Fibroblast of skin of back (primary cell): Measurements from ENCODE around the gene TIMM44.

Experiments
- DNase-seq: peaks from one replicate; pipeline ENCODE4 v3.0.0-alpha.2; 2013

The TIMM44 gene

GRCh38 chr19:7914099-7914498, 29.4 kb downstream of the TIMM44 start:
- no peak for DNase-seq

DNA sequence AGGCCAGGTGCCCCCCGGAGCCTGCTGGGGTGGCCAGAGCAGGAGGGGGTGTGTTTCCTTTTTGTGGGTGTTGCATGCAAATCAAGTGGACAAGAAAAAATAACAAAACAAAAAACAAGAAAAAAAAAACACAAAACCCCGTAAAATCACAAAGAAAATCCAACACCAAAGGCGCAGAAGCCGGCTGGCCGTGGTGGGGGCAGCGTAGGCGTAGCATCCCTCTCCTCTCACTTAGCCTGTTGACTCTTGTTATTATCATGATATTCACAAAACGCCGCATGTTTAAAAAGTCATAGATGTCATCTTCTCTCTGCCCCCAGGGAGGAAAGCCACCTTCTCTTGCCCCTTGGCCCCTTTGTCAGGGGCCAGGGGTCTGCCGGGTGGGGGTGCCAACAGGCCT, 29.8 kb downstream of the TIMM44 start:
- DNase-seq = no peak

- no peak for DNase-seq
These were observed 30.5 kb downstream of the TIMM44 start for GRCh38 chr19:7912697-7913564.

DNA sequence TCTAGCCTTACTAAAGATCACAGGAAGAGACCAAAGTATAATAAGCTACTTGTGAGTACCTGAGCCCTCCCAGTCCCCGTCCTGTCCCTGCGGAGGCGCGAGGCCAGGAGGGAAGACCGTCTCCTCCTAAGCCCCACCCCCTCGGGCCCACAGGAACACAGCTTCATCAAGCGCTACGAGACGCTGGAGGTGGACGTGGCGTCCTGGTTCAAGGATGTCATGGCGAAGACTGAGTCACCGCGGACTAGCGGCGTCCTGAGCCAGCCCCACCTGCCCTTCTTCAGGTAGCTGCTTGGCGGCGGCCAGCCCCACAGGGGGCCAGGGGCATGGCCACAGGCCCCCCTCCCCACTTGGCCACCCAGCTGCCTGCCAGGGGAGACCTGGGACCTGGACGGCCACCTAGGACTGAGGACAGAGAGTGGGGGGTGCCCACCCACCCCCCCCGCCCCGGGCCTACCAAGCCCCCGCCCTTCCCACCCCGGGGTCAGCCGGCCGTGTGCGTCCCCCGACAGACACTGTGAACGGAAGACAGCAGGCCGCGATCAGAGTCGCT, 31.2 kb downstream of the TIMM44 start:
- no peak for DNase-seq

GRCh38 chr19:7911508-7912143, 31.8 kb downstream of the TIMM44 start:
- no peak for DNase-seq

- no peak for DNase-seq
These were observed 32.9 kb downstream of the TIMM44 start for GRCh38 chr19:7910321-7911161.

- no peak for DNase-seq
These were observed 33.9 kb downstream of the TIMM44 start for GRCh38 chr19:7909471-7910067.

GRCh38 chr19:7908742-7909461, 34.6 kb downstream of the TIMM44 start:
- no peak for DNase-seq

DNA sequence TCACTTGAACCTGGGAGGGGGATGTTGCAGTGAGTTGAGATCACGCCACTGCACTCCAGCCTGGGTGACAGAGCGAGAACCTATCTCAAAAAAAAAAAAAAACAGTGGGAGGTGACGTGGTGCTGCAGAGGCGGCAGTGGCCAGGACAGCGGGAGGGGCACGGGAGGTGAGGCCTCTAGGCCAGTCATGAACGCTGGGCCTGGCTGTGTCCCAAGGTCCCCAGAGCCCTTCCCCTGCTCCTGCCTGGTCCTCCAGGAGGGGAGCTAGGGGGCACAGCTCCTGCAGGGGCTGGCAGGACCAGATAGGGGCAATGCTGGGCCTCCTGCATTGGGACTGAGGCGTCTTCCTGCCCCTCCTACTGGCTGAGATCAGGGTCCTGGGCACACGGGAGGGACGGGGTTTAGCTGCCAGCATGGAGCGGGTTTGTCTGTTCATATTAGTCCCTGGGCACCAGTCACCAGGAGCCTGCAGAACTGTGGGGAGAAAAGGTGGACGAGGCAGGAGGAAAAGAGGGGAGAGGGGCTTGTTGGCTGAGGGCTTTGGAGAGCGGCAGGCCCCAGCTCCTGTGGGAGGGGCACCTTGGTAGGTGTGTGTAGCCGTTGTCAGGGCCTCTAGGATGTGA, 35.3 kb downstream of the TIMM44 start:
- no peak for DNase-seq

DNA sequence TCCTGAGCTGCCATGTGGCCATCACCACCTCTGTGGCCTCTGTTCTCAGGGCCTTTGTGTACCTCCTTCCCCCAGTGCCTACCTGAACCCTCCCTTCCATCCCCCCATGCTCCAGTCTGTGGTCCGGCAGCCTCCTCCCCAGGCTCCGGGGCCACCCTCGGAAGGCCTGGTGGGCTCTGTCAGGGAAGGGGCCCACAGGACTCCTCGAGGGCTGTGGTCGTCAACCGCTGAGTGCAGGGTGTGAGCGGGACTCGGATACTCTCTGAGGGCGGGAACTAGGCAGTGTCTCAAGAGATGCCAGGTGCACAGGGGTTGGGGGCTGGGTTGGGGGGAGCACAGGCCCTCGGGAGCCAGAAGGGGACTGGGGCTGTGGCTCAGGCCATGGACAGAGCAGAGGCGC, 35.9 kb downstream of the TIMM44 start:
- DNase-seq = no peak

GRCh38 chr19:7907122-7907521, 36.3 kb downstream of the TIMM44 start:
- no peak for DNase-seq

- no peak for DNase-seq
These were observed 37.6 kb downstream of the TIMM44 start for GRCh38 chr19:7905859-7906258.

- DNase-seq = no peak
These were observed 38.2 kb downstream of the TIMM44 start for GRCh38 chr19:7905268-7905667.

- DNase-seq = peak; percentile 27
These were observed 39.1 kb downstream of the TIMM44 start for GRCh38 chr19:7904074-7905020.

DNA sequence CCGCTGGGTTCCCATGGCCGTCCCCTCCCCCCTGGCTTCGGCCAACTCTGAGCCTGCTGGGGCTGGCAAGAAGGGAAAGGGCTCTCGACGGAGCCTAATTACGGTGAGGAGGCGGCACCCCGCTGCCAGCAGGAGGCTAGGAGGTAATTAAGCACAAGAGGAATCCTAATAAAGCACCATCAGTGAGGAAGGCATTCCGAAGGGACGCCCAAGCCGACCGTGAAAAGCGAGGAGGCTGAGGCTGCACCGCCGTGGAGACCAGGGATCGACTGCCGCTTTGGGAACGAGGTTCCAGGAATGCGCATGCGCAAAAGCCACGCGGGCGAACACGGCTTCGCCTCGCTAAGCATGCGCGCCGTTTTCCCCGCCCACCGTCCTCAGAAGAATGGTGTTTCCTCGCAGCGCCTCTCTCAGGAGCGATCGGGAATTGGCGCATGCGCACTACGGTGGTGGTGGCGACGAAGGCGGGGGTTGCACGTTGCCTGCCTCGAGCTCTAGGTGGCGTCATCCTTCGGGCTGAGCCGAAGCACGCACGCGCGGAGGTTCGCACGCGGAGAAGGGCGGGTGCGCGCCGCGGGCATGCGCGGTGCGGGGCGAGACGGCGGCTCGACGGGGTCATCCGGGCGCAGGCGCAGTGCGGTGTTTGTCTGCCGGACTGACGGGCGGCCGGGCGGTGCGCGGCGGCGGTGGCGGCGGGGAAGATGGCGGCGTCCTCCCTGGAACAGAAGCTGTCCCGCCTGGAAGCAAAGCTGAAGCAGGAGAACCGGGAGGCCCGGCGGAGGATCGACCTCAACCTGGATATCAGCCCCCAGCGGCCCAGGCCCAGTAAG, 40.0 kb downstream of the TIMM44 start, which contains the start of gene MAP2K7:
Gene MAP2K7 (plus strand): TSS at position 634 of the 830 bp plus-strand sequence. CDS start 68 bp downstream, at position 702.
- peak; percentile 98 for DNase-seq

DNA sequence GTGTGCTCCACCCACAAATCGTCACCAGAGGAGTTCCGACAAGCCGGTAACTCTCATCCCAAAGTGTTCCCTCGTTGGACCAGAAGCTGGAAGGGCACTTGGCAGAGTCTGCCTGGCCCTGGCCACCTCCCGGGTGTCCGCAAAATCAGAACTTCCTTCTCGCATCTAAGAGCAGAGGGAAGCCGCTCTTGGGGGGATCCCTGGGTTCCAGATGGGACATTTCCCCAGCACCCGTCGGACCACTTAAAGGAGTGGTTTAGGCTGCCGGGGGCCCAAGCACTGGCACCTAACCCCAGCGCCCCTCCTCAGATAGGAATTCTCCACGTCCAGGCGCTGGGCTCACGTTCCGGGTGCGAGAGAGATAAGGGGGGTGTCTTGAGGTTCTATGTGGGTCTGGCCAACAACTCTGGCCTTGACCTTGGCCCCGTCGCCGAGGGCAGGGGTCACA, 40.6 kb downstream of the TIMM44 start:
- DNase-seq = no peak

DNA sequence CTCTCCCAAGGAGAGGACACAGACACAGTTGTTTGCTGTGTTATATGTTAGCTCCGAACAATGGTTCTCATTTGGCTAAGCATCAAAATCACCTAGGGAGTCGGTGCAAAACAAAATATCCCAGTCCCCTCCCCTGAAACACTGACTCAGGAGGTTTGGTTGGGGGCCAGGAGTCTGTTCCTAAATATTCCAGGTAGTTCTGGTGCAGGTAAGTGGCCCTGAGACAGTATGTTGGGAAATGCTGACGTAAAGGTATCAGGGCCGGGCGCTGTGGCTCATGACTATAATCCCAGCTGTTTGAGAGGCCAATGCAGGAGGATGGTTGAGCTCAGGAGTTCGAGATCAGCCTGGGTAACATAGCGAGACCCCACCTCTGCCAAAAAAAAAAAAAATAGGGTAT, 42.1 kb downstream of the TIMM44 start:
- no peak for DNase-seq

GRCh38 chr19:7900931-7901330, 42.5 kb downstream of the TIMM44 start:
- DNase-seq = no peak

DNA sequence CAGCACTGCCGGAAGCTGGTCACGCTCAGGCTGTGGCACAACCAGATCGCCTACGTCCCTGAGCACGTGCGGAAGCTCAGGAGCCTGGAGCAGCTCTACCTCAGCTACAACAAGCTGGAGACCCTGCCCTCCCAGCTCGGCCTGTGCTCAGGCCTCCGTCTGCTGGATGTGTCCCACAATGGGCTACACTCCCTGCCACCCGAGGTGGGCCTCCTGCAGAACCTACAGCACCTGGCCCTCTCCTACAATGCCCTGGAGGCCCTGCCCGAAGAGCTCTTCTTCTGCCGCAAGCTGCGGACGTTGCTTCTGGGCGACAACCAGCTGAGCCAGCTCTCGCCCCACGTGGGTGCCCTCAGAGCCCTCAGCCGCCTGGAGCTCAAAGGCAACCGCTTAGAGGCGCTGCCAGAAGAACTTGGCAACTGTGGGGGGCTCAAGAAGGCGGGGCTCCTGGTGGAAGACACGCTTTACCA, 43.0 kb downstream of the TIMM44 start:
- no peak for DNase-seq
